Endothelial cell of umbilical vein (primary cell): Measurements from ENCODE around the gene P2RX4.

ENCODE experiments used
- CTCF ChIP-seq, 2 donors: IDR thresholded peaks; 1 replicate in 1 of 2; 2 replicates in 1 of 2; pipeline ENCODE4 v1.5.1; 2011; ENCODE audit warnings: low read length in 2 of 2, mild to moderate bottlenecking in 2 of 2, moderate library complexity in 2 of 2, control low read depth in 1 of 2, inconsistent platforms in 1 of 2, low read depth in 1 of 2; ENCODE audit not compliant: insufficient read depth in 1 of 2; ENCODE audit errors: extremely low read depth in 1 of 2
- POLR2A ChIP-seq: IDR thresholded peaks from 2 replicates; pipeline ENCODE4 v1.6.1; 2012; ENCODE audit warnings: low read depth, mild to moderate bottlenecking, control low read depth, low read length

DNA sequence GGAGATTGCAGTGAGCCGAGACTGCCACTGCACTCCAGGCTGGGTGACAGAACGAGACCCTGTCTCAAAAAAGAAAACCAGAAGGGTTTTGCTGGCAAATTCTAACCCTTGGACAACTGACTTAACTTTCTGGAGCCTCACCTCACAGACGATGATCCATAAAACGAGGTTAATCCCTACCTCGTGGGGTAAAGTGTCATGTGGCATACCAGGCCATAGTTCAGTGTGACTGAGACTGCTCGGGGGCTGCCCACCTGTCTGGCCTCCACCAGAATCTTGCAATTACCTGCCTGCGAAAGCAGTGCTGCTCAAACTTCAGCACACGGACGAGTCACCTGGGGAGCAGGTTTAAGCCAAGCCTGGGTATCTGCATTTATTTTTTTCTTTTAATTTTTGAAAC, 26.8 kb downstream of the P2RX4 start:
- no peak for TF ChIP-seq POLR2A
- TF ChIP-seq CTCF (IDR thresholded peaks at IDR 0.05; ENCODE audit: extremely low read depth in 1 of 2, insufficient read depth in 1 of 2, low read depth in 1 of 2, low read length in 2 of 2): no peak
